ENCODE measurements around the gene KRTAP3-3.
A peak's percentile ranks its signal among the peaks of the same experiment; 100 is the strongest.

The KRTAP3-3 gene

DNA sequence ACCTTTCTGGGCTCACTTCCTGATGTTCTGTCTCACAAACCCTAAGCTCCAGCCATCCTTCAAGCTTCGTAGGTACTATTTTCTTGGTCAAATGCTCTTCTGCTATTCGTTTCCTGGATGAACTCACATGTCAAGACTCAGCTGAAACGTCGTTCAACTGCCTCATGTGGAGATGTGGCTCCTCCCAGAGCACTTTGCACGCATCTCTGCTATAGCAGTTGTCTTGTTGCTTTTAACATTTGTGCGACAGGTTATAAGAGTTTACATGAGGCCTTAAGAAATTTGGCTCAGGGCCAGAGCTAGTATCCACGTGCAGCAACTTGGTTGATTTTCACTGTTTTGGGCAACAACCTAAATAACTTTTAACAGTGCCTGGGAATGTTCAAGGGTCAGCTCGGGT is 7.0 kb downstream of the KRTAP3-3 start:
- no peak overlapping the region for H2AFZ ChIP-seq
- no peak overlapping the region for H3K4me2 ChIP-seq (ENCODE audit: low read length)
- no peak overlapping the region for H3K27ac ChIP-seq
- no peaks in the 10 kb centered on the region for H3K27me3 ChIP-seq (ENCODE audit: control insufficient read depth, insufficient read depth, low read length)
- no peaks in the 10 kb centered on the region for H3K4me1 ChIP-seq
- H3K9me3 ChIP-seq (ENCODE audit: control insufficient read depth, low read length): no peaks in the 10 kb centered on the region
- H3K9ac ChIP-seq: no peak overlapping the region
- H3K4me3 ChIP-seq (ENCODE audit: low read depth, low read length): no peak overlapping the region
- no peaks in the 10 kb centered on the region for H3K36me3 ChIP-seq (ENCODE audit: control insufficient read depth, insufficient read depth, low read length)
- no peaks in the 10 kb centered on the region for H3K79me2 ChIP-seq
- TF ChIP-seq, protein P1, sequence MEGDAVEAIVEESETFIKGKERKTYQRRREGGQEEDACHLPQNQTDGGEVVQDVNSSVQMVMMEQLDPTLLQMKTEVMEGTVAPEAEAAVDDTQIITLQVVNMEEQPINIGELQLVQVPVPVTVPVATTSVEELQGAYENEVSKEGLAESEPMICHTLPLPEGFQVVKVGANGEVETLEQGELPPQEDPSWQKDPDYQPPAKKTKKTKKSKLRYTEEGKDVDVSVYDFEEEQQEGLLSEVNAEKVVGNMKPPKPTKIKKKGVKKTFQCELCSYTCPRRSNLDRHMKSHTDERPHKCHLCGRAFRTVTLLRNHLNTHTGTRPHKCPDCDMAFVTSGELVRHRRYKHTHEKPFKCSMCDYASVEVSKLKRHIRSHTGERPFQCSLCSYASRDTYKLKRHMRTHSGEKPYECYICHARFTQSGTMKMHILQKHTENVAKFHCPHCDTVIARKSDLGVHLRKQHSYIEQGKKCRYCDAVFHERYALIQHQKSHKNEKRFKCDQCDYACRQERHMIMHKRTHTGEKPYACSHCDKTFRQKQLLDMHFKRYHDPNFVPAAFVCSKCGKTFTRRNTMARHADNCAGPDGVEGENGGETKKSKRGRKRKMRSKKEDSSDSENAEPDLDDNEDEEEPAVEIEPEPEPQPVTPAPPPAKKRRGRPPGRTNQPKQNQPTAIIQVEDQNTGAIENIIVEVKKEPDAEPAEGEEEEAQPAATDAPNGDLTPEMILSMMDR (IDR thresholded peaks at IDR 0.05): no peak

DNA sequence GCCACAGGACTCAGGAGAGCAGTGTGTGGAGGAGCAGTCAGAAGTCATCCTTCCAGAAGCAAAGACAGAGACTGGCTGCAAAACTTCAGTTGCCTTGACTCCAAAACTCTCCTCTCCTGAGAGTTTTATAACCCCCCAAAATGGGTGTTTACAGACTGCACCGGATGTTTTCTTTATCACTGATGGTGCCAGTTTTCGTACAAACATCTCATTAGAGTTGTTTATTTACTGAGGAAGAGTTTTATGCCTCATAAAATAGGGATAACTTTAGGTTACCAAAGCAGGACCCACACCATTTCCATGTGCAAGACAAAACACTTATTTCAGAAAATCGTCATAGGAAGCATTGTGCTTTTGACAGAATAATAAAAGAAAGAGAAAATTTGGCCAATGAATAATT is 9.7 kb downstream of the KRTAP3-3 start, which contains the start of gene KRT40:
KRT40 (minus strand) TSS at position 101 of the 400 bp plus-strand sequence; CDS start at position 48, 53 bp downstream.
- TF ChIP-seq, protein P1 (IDR thresholded peaks at IDR 0.05): no peak
- H3K9me3 ChIP-seq (ENCODE audit: control insufficient read depth, low read length): no peaks in the 10 kb centered on the region
- H3K27ac ChIP-seq: no peak within 1 kb of the TSS
- H3K36me3 ChIP-seq (ENCODE audit: control insufficient read depth, insufficient read depth, low read length): no peaks in the 10 kb centered on the region
- no peaks in the 10 kb centered on the region for H3K79me2 ChIP-seq
- no peak within 1 kb of the TSS for H3K9ac ChIP-seq
- no peak within 1 kb of the TSS for H3K4me2 ChIP-seq (ENCODE audit: low read length)
- no peaks in the 10 kb centered on the region for H3K27me3 ChIP-seq (ENCODE audit: control insufficient read depth, insufficient read depth, low read length)
- no peak within 1 kb of the TSS for H3K4me3 ChIP-seq (ENCODE audit: low read depth, low read length)
- H3K4me1 ChIP-seq: no peaks in the 10 kb centered on the region
- H2AFZ ChIP-seq: no peak within 1 kb of the TSS

DNA sequence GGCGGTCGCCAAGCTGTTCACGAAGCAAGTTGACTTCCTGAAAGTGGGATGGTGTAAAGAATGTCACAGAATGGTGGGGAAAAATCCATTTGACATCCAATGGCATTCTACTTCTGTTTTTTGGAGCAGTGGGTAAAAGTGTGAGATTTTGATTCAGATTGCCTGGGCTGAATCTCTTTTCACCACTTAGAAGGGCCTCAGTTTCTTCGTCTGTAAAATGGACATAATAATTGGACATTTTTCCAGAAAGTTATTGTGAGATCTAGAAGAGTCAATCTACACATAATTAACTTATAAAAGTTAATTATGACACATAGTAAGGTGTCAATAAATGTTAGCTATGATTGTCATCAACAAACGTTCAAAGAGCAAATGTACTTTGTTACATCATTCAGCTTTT is 12.8 kb downstream of the KRTAP3-3 start:
- peak overlapping the region; percentile 59 for H2AFZ ChIP-seq
- no peaks in the 10 kb centered on the region for H3K9me3 ChIP-seq (ENCODE audit: control insufficient read depth, low read length)
- no peaks in the 10 kb centered on the region for H3K79me2 ChIP-seq
- H3K9ac ChIP-seq: no peak overlapping the region
- H3K4me3 ChIP-seq (ENCODE audit: low read depth, low read length): no peak overlapping the region
- no peaks in the 10 kb centered on the region for H3K36me3 ChIP-seq (ENCODE audit: control insufficient read depth, insufficient read depth, low read length)
- peaks cover 2% of the 10 kb centered on the region for H3K27me3 ChIP-seq (ENCODE audit: control insufficient read depth, insufficient read depth, low read length)
- TF ChIP-seq, protein P1 (IDR thresholded peaks at IDR 0.05): no peak
- no peak overlapping the region for H3K27ac ChIP-seq
- H3K4me2 ChIP-seq (ENCODE audit: low read length): no peak overlapping the region
- no peaks in the 10 kb centered on the region for H3K4me1 ChIP-seq

DNA sequence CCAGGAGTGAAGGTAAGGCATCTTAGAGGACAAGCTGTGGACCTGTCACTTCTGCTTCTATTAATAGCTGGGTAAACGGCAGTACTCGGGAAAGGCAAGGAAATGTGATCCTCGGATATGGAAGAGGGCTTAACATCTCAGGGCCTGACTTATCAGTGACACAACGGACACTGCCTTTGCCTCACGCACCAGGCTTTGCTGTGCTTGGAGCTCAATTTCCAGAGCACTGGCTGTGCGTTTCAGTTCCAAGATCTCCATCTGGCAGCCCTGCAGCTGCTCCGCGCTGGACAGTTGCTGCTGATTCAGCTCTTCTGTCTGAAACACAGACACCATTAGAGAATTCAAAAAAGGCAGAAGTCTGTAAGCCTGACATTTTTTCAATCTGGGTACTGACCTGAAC is 13.4 kb downstream of the KRTAP3-3 start:
- Histone ChIP-seq H3K9ac (no peak overlapping the region), H3K4me1 (no peaks in the 10 kb centered on the region), H3K27me3 (ENCODE audit: control insufficient read depth, insufficient read depth, low read length) (peaks cover 4% of the 10 kb centered on the region), H3K36me3 (ENCODE audit: control insufficient read depth, insufficient read depth, low read length) (no peaks in the 10 kb centered on the region), H3K4me3 (ENCODE audit: low read depth, low read length) (no peak overlapping the region), H3K4me2 (ENCODE audit: low read length) (no peak overlapping the region), H3K79me2 (no peaks in the 10 kb centered on the region), H3K27ac (no peak overlapping the region), H2AFZ (peak overlapping the region; percentile 59), H3K9me3 (ENCODE audit: control insufficient read depth, low read length) (no peaks in the 10 kb centered on the region)
- TF ChIP-seq, protein P1 (IDR thresholded peaks at IDR 0.05): no peak

DNA sequence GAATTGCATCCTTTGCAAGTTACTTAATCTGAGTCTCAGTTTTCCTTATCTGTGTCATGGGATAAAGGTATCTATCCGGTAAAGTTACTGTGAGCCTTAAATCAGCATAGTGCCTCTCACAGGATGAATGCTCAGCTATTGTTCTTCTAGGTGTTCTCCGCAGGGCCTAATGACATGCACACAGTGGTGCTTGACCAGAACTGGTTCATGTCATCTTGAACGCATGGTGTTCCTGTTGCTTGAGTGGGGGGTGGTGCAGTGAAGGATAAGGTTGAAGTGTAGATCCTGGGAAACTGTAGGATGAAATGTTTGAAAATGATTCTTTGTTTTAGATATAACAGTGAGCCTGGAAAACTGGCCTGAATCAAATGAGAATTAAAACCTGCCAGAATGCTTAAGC is 13.8 kb downstream of the KRTAP3-3 start:
- TF ChIP-seq, protein P1 (IDR thresholded peaks at IDR 0.05): no peak
- Histone ChIP-seq H3K9ac (no peak overlapping the region), H3K4me2 (ENCODE audit: low read length) (no peak overlapping the region), H3K4me1 (no peaks in the 10 kb centered on the region), H3K79me2 (no peaks in the 10 kb centered on the region), H3K27ac (no peak overlapping the region), H3K9me3 (ENCODE audit: control insufficient read depth, low read length) (no peaks in the 10 kb centered on the region), H3K4me3 (ENCODE audit: low read depth, low read length) (no peak overlapping the region), H3K27me3 (ENCODE audit: control insufficient read depth, insufficient read depth, low read length) (peaks cover 4% of the 10 kb centered on the region), H3K36me3 (ENCODE audit: control insufficient read depth, insufficient read depth, low read length) (no peaks in the 10 kb centered on the region), H2AFZ (peak overlapping the region; percentile 59)
